ENCODE results near the gene RAVER1.

RAVER1 gene

DNA sequence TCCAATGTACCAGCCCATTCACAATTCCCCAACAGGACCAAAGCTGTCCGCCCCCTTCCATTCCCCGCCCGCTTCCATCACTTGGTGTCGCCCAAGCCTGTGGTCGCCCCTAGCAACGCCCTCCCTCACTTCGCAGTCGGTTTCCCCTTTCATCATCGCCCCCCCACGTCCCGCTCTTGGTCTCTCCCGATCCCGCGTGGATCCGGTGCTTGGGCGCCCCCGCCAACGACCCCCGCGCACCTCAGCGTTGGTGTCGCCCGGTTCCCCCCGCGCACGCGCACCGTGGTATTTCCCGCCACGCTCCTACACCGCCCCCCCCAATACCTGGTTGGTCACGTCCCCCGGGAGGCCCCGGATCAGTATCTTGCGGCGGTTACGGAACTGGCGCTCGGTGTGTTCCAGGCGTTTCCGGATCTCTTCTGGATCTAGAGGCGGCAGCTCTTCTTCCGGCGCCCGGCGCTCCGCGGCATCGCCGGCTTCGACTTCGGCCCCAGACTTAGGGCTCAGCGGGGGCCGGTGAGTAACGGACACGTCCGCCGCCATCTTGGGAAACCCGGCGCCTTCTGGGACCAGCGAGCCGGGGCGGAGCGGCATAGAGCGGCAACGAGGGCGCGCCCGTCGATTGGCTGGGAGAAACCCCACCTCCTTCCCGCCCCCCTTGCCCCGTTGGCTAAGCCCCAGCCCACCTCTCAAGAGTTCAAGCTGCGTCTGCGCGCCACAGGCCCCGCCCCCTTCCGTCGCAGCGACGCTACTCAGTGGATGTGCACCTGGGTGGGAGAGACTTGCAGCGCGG, at the start of gene RAVER1 (continued):
- TF ChIP-seq HIC1 (tag by site-specific recombination; IDR thresholded peaks at IDR 0.05) = no peak; the same call in 1 of the 2 replicates
- TF ChIP-seq ZNF624 (tag by site-specific recombination; IDR thresholded peaks at IDR 0.05) = no peak
- TF ChIP-seq ZNF654 (tag by site-specific recombination; IDR thresholded peaks at IDR 0.05; ENCODE audit: low read depth) = no peak
- TF ChIP-seq GFI1B (tag by site-specific recombination; IDR thresholded peaks at IDR 0.05) = no peak; the same call in 1 of the 2 replicates
- peak; percentile 89 for TF ChIP-seq KLF9 (tag by site-specific recombination; IDR thresholded peaks at IDR 0.05; ENCODE audit: low read depth)
- TF ChIP-seq PATZ1 (tag by site-specific recombination; IDR thresholded peaks at IDR 0.05) = peak; percentile 98
- TF ChIP-seq ZNF155 (tag by site-specific recombination; IDR thresholded peaks at IDR 0.05) = no peak
- no peak for TF ChIP-seq ZNF350 (tag by site-specific recombination; IDR thresholded peaks at IDR 0.05)
- peak; percentile 40 for TF ChIP-seq ATF2 (tag by site-specific recombination; IDR thresholded peaks at IDR 0.05; ENCODE audit: low read depth)
- no peak for TF ChIP-seq BCL11A (tag by site-specific recombination; IDR thresholded peaks at IDR 0.05; ENCODE audit: low read depth)
- peak; percentile 37; the same call in 1 of the 2 replicates for TF ChIP-seq ZNF146 (tag by site-specific recombination; IDR thresholded peaks at IDR 0.05)
- peak; percentile 28; the same call in 1 of the 2 replicates for TF ChIP-seq MYNN (tag by site-specific recombination; IDR thresholded peaks at IDR 0.05; ENCODE audit: borderline replicate concordance)
- TF ChIP-seq ZNF175 (tag by site-specific recombination; IDR thresholded peaks at IDR 0.05) = no peak
- no peak for TF ChIP-seq ZNF202 (tag by site-specific recombination; IDR thresholded peaks at IDR 0.05; ENCODE audit: borderline replicate concordance)
- TF ChIP-seq KLF7 (tag by site-specific recombination; IDR thresholded peaks at IDR 0.05; ENCODE audit: borderline replicate concordance) = peak; percentile 86
- peak; percentile 65 for TF ChIP-seq ZIC2 (tag by site-specific recombination; IDR thresholded peaks at IDR 0.05)
- TF ChIP-seq, protein P1, sequence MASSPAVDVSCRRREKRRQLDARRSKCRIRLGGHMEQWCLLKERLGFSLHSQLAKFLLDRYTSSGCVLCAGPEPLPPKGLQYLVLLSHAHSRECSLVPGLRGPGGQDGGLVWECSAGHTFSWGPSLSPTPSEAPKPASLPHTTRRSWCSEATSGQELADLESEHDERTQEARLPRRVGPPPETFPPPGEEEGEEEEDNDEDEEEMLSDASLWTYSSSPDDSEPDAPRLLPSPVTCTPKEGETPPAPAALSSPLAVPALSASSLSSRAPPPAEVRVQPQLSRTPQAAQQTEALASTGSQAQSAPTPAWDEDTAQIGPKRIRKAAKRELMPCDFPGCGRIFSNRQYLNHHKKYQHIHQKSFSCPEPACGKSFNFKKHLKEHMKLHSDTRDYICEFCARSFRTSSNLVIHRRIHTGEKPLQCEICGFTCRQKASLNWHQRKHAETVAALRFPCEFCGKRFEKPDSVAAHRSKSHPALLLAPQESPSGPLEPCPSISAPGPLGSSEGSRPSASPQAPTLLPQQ (tag by site-specific recombination; IDR thresholded peaks at IDR 0.05) = peak; percentile 93
- TF ChIP-seq ZNF121 (tag by site-specific recombination; IDR thresholded peaks at IDR 0.05) = no peak
- no peak for TF ChIP-seq ZNF16 (tag by site-specific recombination; IDR thresholded peaks at IDR 0.05; ENCODE audit: low read depth)
- TF ChIP-seq ZNF843 (tag by site-specific recombination; IDR thresholded peaks at IDR 0.05) = peak; percentile 77; the same call in 1 of the 2 replicates
- peak; percentile 95 for TF ChIP-seq ZNF324 (tag by site-specific recombination; IDR thresholded peaks at IDR 0.05)
- TF ChIP-seq, protein P2, sequence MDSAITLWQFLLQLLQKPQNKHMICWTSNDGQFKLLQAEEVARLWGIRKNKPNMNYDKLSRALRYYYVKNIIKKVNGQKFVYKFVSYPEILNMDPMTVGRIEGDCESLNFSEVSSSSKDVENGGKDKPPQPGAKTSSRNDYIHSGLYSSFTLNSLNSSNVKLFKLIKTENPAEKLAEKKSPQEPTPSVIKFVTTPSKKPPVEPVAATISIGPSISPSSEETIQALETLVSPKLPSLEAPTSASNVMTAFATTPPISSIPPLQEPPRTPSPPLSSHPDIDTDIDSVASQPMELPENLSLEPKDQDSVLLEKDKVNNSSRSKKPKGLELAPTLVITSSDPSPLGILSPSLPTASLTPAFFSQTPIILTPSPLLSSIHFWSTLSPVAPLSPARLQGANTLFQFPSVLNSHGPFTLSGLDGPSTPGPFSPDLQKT (IDR thresholded peaks at IDR 0.05; ENCODE audit: borderline replicate concordance, low read depth, low read length) = no peak
- TF ChIP-seq ZNF239 (tag by site-specific recombination; IDR thresholded peaks at IDR 0.05) = peak; percentile 62; the same call in 1 of the 2 replicates
- no peak for TF ChIP-seq ZNF426 (tag by site-specific recombination; IDR thresholded peaks at IDR 0.05)
- 0 out of 2 replicates have a peak, but pooled peaks have one; percentile 12 for TF ChIP-seq ZNF777 (tag by site-specific recombination; IDR thresholded peaks at IDR 0.05; ENCODE audit: borderline replicate concordance)
- no peak for TF ChIP-seq ZNF658 (tag by site-specific recombination; IDR thresholded peaks at IDR 0.05)
- peak; percentile 89 for TF ChIP-seq YY1 (tag by site-specific recombination; IDR thresholded peaks at IDR 0.05)
- peak; percentile 78 for TF ChIP-seq ZNF660 (tag by site-specific recombination; IDR thresholded peaks at IDR 0.05)
- TF ChIP-seq SP3 (tag by site-specific recombination; IDR thresholded peaks at IDR 0.05) = peak; percentile 92
- no peak for TF ChIP-seq ZNF416 (tag by site-specific recombination; IDR thresholded peaks at IDR 0.05)
- 0 out of 2 replicates have a peak, but pooled peaks have one; percentile 34 for TF ChIP-seq ZNF10 (tag by site-specific recombination; IDR thresholded peaks at IDR 0.05)
- TF ChIP-seq ZNF335 (tag by site-specific recombination; conservative IDR thresholded peaks at IDR 0.05) = peak; percentile 97
- TF ChIP-seq RBAK (tag by site-specific recombination; IDR thresholded peaks at IDR 0.05) = peak; percentile 44; the same call in 1 of the 2 replicates

All from HEK293 (cell line).